GM23338 (cell line): ENCODE data around the gene SLC25A26.

Source experiments
- CTCF ChIP-seq, 2 experiments: fragments of 200-600 bp in 1 of 2; sonication (generic) in 1 of 2; conservative IDR thresholded peaks; 2 replicates each; pipeline versions ENCODE4 v1.5.1 to v1.6.1; 2016 to 2017; ENCODE audit warnings: antibody characterized with exemption in 2 of 2, low read depth in 2 of 2, mild to moderate bottlenecking in 2 of 2, moderate library complexity in 1 of 2
- EZH2 ChIP-seq: fragments of 200-600 bp; sonication (generic); IDR thresholded peaks from one replicate; pipeline ENCODE4 v1.8.0; 2017; ENCODE audit warnings: antibody characterized with exemption, mild to moderate bottlenecking, low read depth; ENCODE audit not compliant: unreplicated experiment
- EZH2phosphoT487 ChIP-seq: fragments of 200-600 bp; sonication (generic); IDR thresholded peaks from one replicate; pipeline ENCODE4 v1.8.1; 2018; ENCODE audit warnings: antibody characterized with exemption; ENCODE audit not compliant: unreplicated experiment
- JUNB ChIP-seq: IDR thresholded peaks from one replicate; pipeline ENCODE4 v1.6.1; 2016; ENCODE audit warnings: antibody characterized with exemption; ENCODE audit not compliant: unreplicated experiment
- NANOG ChIP-seq: IDR thresholded peaks from 2 replicates; pipeline ENCODE4 v1.6.1; 2016; ENCODE audit warnings: antibody characterized with exemption, borderline replicate concordance
- POLR2AphosphoS5 ChIP-seq: IDR thresholded peaks from 2 replicates; pipeline ENCODE4 v1.6.1; 2016; ENCODE audit warnings: antibody characterized with exemption, low read depth

GRCh38 chr3:66206806-66207205, 14.0 kb upstream of the SLC25A26 start:
- TF ChIP-seq CTCF (conservative IDR thresholded peaks at IDR 0.05; ENCODE audit: low read depth in 2 of 2) (no peak), NANOG (no peak), POLR2AphosphoS5 (no peak), EZH2phosphoT487 (no peak), EZH2 (no peak), JUNB (no peak)
